Spleen (tissue), 7 donors: ENCODE results near the gene CDH13.

ENCODE experiments used
- POLR2A ChIP-seq, 3 donors: fragments of 450-650 bp; IDR thresholded peaks; one replicate each; pipeline ENCODE4 v1.5.1; 2017; ENCODE audit warnings: antibody characterized with exemption in 3 of 3, mild to moderate bottlenecking in 1 of 3
- POLR2AphosphoS5 ChIP-seq, 3 donors: sonication (generic); formaldehyde crosslinking; IDR thresholded peaks; one replicate each; pipeline ENCODE4 v1.5.1; 2017; ENCODE audit warnings: antibody characterized with exemption in 3 of 3
- TF ChIP-seq, protein P1 (sequence below), 11 experiments: fragments of 200-600 bp in 7 of 11; fragments of 450-650 bp in 4 of 11; sonication (generic) in 4 of 11; IDR thresholded peaks in 8 of 11; conservative IDR thresholded peaks in 3 of 11; 1 replicate in 7 of 11; 2 replicates in 4 of 11; pipeline versions ENCODE4 v1.4.0 to v1.8.0; 2016 to 2021; ENCODE audit warnings: antibody characterized with exemption in 11 of 11, inconsistent platforms in 4 of 11, mild to moderate bottlenecking in 1 of 11
- donor health status: DM: no; HTN: no; CAD: no; lungs with moderate emphysema.
- donor health status: DM: no; HTN: no; CAD: no.
- donor health status: DM: no; HTN: no; CAD: no.

DNA sequence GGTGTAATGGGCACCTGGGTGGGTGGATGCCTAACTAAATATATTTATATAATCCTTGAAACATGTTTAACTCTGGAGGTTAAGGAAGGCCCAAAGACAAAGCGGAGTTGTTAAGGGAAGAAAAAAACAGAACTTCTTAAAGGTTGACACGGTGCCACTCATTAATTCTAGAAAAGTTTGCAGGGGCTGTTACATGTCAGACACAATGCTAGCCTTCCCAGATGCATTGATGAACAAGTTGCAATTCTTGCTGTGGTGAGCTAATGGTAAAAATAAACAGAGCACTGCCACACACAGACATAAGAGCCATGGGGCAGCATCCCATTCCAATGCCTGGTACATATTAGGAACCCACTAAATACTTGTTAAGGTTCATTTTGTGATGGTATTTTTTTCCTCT lies 109.5 kb downstream of the CDH13 start:
- TF ChIP-seq, protein P1, sequence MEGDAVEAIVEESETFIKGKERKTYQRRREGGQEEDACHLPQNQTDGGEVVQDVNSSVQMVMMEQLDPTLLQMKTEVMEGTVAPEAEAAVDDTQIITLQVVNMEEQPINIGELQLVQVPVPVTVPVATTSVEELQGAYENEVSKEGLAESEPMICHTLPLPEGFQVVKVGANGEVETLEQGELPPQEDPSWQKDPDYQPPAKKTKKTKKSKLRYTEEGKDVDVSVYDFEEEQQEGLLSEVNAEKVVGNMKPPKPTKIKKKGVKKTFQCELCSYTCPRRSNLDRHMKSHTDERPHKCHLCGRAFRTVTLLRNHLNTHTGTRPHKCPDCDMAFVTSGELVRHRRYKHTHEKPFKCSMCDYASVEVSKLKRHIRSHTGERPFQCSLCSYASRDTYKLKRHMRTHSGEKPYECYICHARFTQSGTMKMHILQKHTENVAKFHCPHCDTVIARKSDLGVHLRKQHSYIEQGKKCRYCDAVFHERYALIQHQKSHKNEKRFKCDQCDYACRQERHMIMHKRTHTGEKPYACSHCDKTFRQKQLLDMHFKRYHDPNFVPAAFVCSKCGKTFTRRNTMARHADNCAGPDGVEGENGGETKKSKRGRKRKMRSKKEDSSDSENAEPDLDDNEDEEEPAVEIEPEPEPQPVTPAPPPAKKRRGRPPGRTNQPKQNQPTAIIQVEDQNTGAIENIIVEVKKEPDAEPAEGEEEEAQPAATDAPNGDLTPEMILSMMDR (IDR thresholded peaks at IDR 0.05 in 8 of 11, conservative IDR thresholded peaks at IDR 0.05 in 3 of 11), result no peak
- TF ChIP-seq POLR2AphosphoS5 (IDR thresholded peaks at IDR 0.05) (no peak), POLR2A (IDR thresholded peaks at IDR 0.05) (no peak)
